GM19468 (cell line): ENCODE results near the gene PLPPR3.
"Not testable (repeated sequence)": the region's sequence is repeated elsewhere in the genome, so short reads cannot be mapped to it uniquely, and the experiment has no call there.

Experiments used
- ATAC-seq: cut with Tn5 transposase; IDR thresholded peaks from one replicate; pipeline ENCODE4 v1.9.1; 2021; ENCODE audit warnings: mild to moderate bottlenecking, moderate library complexity, moderate number of reproducible peaks; ENCODE audit not compliant: unreplicated experiment; ENCODE audit errors: extremely low read depth

The PLPPR3 gene

GRCh38 chr19:854549-854948 lies 32.8 kb upstream of the PLPPR3 start:
- no peak for ATAC-seq

DNA sequence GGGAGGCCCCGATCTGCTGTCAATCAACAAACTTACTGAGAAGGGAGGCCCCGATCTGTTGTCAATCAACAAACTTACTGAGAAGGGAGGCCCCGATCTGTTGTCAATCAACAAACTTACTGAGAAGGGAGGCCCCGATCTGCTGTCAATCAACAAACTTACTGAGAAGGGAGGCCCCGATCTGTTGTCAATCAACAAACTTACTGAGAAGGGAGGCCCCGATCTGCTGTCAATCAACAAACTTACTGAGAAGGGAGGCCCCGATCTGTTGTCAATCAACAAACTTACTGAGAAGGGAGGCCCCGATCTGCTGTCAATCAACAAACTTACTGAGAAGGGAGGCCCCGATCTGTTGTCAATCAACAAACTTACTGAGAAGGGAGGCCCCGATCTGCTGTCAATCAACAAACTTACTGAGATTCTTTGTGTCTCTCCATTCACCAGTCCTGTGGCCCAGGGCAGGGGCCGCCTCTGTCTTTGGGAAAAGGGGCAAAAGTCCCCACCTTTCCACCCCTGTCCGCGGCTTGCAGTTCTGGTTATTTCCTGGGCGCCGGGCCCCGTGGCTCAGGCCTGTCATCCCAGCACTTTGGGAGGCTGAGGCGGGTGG lies 32.0 kb upstream of the PLPPR3 start:
- not testable (repeated sequence) for ATAC-seq

DNA sequence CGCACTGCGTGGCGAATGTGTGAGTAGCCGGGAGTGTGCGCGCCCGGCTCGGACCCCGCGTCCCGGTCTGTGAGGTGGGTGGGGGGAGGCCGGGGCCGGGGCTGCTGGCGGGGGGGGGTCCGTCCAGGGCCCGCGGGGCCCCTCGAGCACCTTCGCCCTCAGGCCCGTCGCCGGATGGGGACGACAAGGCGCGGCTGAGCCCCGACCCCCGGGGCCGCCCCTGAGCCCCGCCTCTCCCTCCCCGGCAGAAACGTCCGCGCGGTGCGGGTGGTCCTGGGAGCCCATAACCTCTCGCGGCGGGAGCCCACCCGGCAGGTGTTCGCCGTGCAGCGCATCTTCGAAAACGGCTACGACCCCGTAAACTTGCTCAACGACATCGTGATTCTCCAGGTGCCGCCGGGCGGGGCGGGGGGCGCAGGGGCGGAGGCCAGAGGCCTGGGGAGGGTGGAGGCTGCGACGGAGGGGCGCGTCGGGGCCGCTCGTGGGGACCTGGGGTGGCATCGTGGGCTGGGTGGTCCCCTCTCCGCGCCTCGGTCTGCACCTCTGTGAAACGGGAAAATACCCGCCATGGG lies 31.3 kb upstream of the PLPPR3 start:
- ATAC-seq, result no peak

DNA sequence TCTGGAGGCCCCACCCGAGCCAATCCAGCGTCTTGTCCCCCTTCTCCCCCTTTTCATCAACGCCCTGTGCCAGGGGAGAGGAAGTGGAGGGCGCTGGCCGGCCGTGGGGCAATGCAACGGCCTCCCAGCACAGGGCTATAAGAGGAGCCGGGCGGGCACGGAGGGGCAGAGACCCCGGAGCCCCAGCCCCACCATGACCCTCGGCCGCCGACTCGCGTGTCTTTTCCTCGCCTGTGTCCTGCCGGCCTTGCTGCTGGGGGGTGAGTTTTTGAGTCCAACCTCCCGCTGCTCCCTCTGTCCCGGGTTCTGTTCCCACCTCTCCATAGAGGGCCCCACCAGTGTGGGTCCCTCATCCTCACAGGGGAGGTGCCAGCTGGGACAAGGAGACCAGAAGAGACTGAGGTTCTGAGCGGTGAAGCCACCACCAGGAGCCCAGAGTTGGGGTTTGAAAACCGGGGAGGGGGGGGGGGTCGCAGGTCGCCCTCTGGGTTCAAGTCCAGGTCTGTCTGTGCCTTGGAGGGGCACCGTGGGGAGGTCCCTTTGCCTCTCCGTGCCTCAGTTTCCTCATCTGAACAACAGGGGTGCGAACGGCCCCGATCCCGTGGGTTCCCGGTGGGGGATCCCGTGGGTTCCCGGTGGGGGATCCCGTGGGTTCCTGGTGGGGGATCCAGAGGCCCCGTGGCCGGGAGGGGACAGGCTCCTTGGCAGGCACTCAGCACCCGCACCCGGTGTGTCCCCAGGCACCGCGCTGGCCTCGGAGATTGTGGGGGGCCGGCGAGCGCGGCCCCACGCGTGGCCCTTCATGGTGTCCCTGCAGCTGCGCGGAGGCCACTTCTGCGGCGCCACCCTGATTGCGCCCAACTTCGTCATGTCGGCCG lies 30.6 kb upstream of the PLPPR3 start, which contains the start of gene ELANE:
Gene ELANE, plus strand, starts transcription at position 168 of the 878 bp plus-strand sequence. Its CDS starts 26 bp downstream, at position 194.
- ATAC-seq, result no peak

- no peak for ATAC-seq
Observed at GRCh38 chr19:850979-851335, 29.2 kb upstream of the PLPPR3 start.

GRCh38 chr19:850221-850978 lies 28.6 kb upstream of the PLPPR3 start:
- ATAC-seq, result no peak

- not testable (repeated sequence) for ATAC-seq
Observed at GRCh38 chr19:849195-849594, 27.4 kb upstream of the PLPPR3 start.

DNA sequence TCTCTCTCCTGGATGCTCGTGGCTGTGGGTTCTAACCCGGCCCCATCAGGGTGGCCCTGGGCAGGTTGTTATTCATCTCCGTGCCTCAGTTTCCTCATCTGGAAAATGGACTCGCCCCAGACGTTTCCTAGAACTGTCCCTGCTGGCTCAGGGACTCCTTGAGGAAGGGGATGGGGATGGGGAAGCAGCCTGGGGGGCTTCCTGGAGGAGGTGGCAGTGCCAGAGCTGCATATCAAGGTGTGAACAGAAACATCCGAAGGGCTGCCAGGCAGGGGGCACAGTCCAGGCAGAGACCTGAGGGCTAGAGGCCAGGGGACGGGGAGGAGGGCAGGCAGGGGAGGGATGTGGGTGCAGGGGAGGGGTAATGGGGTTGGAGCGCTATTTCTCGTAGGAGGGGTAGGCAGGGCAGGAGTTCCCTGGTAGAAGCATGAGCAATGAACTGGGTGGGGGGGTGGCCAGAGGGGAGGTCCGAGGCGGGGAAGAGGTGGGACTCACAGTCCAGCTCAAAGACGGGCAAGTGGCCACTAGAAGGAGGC lies 26.7 kb upstream of the PLPPR3 start:
- ATAC-seq, result no peak

DNA sequence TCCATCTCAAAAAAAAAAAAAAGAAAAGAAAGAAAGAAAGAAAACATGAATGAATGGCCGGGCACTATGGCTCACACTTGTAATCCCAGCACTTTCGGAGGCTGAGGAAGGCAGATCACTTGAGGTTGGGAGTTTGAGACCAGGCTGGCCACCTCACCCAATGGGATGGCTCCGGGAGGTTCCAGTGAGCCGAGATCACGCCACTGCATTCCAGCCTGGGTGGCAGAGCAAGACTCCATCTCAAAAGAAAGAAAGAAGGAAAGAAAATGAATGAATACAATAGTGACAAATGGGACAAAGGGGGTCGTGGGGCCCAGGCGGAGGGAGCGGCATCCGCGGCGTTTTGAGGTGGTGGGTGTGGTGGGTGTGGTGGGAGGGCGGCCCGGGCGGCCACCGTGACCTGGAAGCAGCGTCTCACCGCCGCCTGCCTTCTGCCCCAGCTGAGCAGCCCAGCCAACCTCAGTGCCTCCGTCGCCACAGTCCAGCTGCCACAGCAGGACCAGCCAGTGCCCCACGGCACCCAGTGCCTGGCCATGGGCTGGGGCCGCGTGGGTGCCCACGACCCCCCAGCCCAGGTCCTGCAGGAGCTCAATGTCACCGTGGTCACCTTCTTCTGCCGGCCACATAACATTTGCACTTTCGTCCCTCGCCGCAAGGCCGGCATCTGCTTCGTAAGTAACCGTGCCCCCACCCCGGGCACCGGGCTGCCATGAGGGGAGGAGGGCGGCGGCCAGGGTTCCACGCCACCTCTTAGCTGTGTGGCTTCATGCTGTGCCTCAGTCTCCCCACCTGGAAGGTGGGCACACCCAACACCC lies 24.2 kb upstream of the PLPPR3 start:
- no peak for ATAC-seq

DNA sequence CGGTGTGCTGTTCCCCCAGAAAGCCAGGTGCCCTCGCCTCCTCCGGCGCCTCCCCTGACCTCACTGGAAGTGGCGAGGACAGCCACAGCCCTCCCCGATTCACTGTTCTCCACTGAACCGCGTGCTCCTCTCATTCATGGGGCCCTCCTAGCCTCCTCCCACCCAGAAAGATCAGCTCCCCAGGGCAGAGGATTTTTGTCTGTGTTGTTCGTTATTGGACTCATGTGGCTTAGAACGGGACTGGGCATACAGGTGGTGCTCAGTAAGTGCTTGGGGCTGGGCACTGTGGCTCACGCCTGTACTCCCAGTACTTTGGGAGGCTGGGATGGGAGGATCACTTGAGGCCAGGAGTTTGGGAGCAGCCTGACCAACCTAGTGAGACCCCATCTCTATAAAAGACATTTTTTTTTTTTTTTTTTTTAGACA lies 22.8 kb upstream of the PLPPR3 start:
- ATAC-seq, result no peak

- ATAC-seq, result no peak
Observed at GRCh38 chr19:843836-844545, 22.2 kb upstream of the PLPPR3 start.

- no peak for ATAC-seq
Observed at GRCh38 chr19:843180-843835, 21.6 kb upstream of the PLPPR3 start.

DNA sequence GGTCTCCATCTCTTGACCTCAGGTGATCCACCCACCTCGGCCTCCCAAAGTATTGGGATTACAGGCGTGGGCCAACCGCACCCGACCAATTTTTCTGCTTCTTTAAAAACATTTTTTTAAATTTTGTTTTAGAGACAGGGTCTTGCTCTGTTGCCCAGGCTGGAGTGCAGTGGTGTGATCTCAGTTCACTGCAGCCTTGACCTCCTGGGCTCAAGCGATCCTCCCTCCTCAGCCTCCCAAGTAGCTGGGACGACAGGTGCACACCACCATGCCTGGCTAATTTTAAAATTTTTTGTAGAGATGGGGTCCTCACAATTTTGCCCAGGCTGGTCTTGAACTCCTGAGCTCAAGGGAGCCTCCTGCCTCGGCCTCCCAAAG lies 21.0 kb upstream of the PLPPR3 start:
- not testable (repeated sequence) for ATAC-seq

DNA sequence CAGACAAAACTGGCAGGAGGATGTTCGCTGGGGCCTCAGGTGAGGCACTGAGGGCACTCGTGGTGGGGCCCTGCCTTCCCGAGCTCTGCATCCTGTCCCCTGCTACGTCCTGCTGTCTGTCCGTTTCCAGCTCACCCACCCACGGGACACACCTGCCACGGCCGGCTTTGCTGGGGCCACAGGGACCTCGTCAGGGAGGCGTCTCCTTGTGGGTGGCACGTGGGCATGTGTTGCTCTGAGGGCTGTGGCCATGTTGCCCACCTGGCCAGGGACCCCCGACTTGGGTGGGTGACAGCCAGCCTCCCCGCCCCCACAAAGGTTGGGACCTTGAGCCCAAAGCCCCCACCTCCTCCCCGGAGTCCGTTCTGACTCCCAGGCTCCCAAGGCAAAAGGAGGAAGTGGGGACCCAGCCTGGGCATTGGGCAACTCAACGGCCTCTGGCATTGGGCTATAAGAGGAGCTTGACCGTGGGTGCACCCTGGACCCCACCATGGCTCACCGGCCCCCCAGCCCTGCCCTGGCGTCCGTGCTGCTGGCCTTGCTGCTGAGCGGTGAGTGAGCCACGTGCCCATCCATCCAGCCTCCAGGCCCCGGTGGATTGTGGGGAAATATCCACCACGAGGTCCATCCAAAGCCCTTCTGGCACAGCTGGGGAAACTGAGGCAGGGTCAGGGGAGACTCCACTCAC lies 18.9 kb upstream of the PLPPR3 start, which contains the start of gene PRTN3:
Gene PRTN3, plus strand, starts transcription at position 481 of the 688 bp plus-strand sequence. Its CDS starts 10 bp downstream, at position 491.
- ATAC-seq, result no peak

- no peak for ATAC-seq
Observed at GRCh38 chr19:835210-835810, 13.6 kb upstream of the PLPPR3 start.

DNA sequence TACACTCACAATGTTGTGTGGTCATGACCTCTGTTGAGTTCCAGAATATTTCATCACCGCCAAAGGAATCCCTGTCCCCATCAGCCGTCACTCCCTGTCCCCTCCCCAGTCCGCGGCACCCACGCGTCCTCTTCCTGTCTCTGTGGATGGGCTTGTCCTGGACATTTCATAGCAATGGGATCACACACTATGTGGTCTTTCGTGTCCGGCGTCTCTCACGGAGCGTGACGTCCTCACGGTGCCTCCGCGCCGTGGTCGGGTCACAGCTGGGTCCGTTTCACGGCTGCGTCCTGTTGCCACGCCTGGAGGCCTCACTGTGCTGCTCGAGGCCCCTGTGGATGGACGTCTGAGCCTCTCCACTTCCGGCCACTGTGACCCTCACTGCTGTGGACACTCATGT lies 12.5 kb upstream of the PLPPR3 start:
- ATAC-seq, result no peak
